Mesenchymal stem cell (in vitro differentiated cells and primary cell): Measurements from ENCODE around the gene ST6GALNAC3.

Source experiments
- DNase-seq: peaks from one replicate; pipeline ENCODE4 v3.0.0-alpha.2; 2013
- H2AFZ ChIP-seq: one replicate; pipeline ENCODE4 v1.6.1; 2013; ENCODE audit warnings: low read depth, mild to moderate bottlenecking, control low read depth, inconsistent platforms, low read length, moderate library complexity
- H2AK5ac ChIP-seq: 2 replicates; pipeline ENCODE4 v1.6.1; 2013; ENCODE audit warnings: low read length, moderate library complexity, mild to moderate bottlenecking, inconsistent platforms; ENCODE audit not compliant: severe bottlenecking
- H2BK120ac ChIP-seq: one replicate; pipeline ENCODE4 v1.6.1; 2013; ENCODE audit warnings: low read depth, mild to moderate bottlenecking, inconsistent platforms, low read length, moderate library complexity
- H2BK12ac ChIP-seq, 2 experiments: one replicate each; pipeline ENCODE4 v1.6.1; 2013; ENCODE audit warnings: inconsistent platforms in 2 of 2, low read length in 2 of 2, mild to moderate bottlenecking in 2 of 2, moderate library complexity in 2 of 2, control low read depth in 1 of 2
- H2BK15ac ChIP-seq: one replicate; pipeline ENCODE4 v1.6.1; 2013; ENCODE audit warnings: mild to moderate bottlenecking, low read depth, inconsistent platforms; ENCODE audit not compliant: poor library complexity, severe bottlenecking
- H2BK5ac ChIP-seq: 2 replicates; pipeline ENCODE4 v1.6.1; 2013; ENCODE audit warnings: low read depth, mild to moderate bottlenecking, low read length, control low read depth, inconsistent platforms; ENCODE audit not compliant: poor library complexity, severe bottlenecking
- H3K14ac ChIP-seq, 2 experiments: one replicate each; pipeline ENCODE4 v1.6.1; 2013; ENCODE audit warnings: inconsistent platforms in 2 of 2, low read length in 2 of 2, control low read depth in 1 of 2, mild to moderate bottlenecking in 1 of 2, moderate library complexity in 1 of 2
- H3K18ac ChIP-seq, 2 experiments: one replicate each; pipeline ENCODE4 v1.6.1; 2013; ENCODE audit warnings: inconsistent platforms in 2 of 2, low read length in 2 of 2, control low read depth in 1 of 2, low read depth in 1 of 2, mild to moderate bottlenecking in 1 of 2
- H3K23ac ChIP-seq, 2 experiments: one replicate each; pipeline ENCODE4 v1.6.1; 2013; ENCODE audit warnings: inconsistent platforms in 2 of 2, low read length in 2 of 2, mild to moderate bottlenecking in 2 of 2, moderate library complexity in 2 of 2, control low read depth in 1 of 2
- H3K27ac ChIP-seq: 2 replicates; pipeline ENCODE4 v1.5.1; 2013; ENCODE audit warnings: mild to moderate bottlenecking, moderate library complexity, low read length, control low read depth, inconsistent platforms; ENCODE audit not compliant: poor library complexity, severe bottlenecking
- H3K27me3 ChIP-seq, 2 experiments: 2 replicates each; pipeline versions ENCODE4 v1.6.1 to v1.7.0; 2013; ENCODE audit warnings: low read length in 2 of 2, mild to moderate bottlenecking in 2 of 2, moderate library complexity in 2 of 2, control low read depth in 1 of 2, inconsistent platforms in 1 of 2; ENCODE audit not compliant: control insufficient read depth in 1 of 2, insufficient read depth in 1 of 2
- H3K36me3 ChIP-seq, 2 experiments: 2 replicates each; pipeline versions ENCODE4 v1.6.1 to v1.7.0; 2013; ENCODE audit warnings: low read length in 2 of 2, control low read depth in 1 of 2, inconsistent platforms in 1 of 2, low read depth in 1 of 2, mild to moderate bottlenecking in 1 of 2; ENCODE audit not compliant: insufficient read depth in 2 of 2, control insufficient read depth in 1 of 2
- H3K4ac ChIP-seq, 2 experiments: one replicate each; pipeline ENCODE4 v1.6.1; 2013; ENCODE audit warnings: inconsistent platforms in 2 of 2, low read length in 2 of 2, mild to moderate bottlenecking in 2 of 2, moderate library complexity in 2 of 2, control low read depth in 1 of 2, low read depth in 1 of 2
- H3K4me1 ChIP-seq: 2 replicates; pipeline ENCODE4 v1.6.1; 2013; ENCODE audit warnings: low read depth, low read length, control low read depth; ENCODE audit not compliant: control insufficient read depth, insufficient read depth
- H3K4me2 ChIP-seq: 2 replicates; pipeline ENCODE4 v1.6.1; 2013; ENCODE audit warnings: low read length, mild to moderate bottlenecking, inconsistent platforms; ENCODE audit not compliant: poor library complexity, severe bottlenecking
- H3K4me3 ChIP-seq, 2 experiments: 2 replicates each; pipeline versions ENCODE4 v1.5.1 to v1.7.0; 2013; ENCODE audit warnings: low read length in 2 of 2, mild to moderate bottlenecking in 2 of 2, control low read depth in 1 of 2, low read depth in 1 of 2; ENCODE audit not compliant: insufficient read depth in 1 of 2
- H3K79me1 ChIP-seq: replicated peaks from 2 replicates; pipeline ENCODE4 v1.6.1; 2013; ENCODE audit warnings: mild to moderate bottlenecking, control low read depth, low read length, inconsistent platforms; ENCODE audit not compliant: poor library complexity, severe bottlenecking
- H3K9ac ChIP-seq: 2 replicates; pipeline ENCODE4 v1.7.0; 2013; ENCODE audit warnings: mild to moderate bottlenecking, low read length, moderate library complexity
- H3K9me3 ChIP-seq: 2 replicates; pipeline ENCODE4 v1.7.0; 2013; ENCODE audit warnings: mild to moderate bottlenecking, low read length; ENCODE audit not compliant: control insufficient read depth
- H4K8ac ChIP-seq: one replicate; pipeline ENCODE4 v1.6.1; 2013; ENCODE audit warnings: inconsistent platforms, mild to moderate bottlenecking, low read length, moderate library complexity
- H4K91ac ChIP-seq: one replicate; pipeline ENCODE4 v1.6.1; 2013; ENCODE audit warnings: mild to moderate bottlenecking, low read length, inconsistent platforms
- WGBS: methylation state at CpG from one replicate; pipeline ENCODE4 v1.1.7; 2013; ENCODE audit warnings: mixed read lengths; 5-methylcytosine and 5-hydroxymethylcytosine counted together

ST6GALNAC3 gene

GRCh38 chr1:76128096-76128495 lies 53.5 kb downstream of the ST6GALNAC3 start:
- no peak overlapping the region for H3K4me2 ChIP-seq
- no peak overlapping the region for H3K4ac ChIP-seq
- peaks cover 2% of the 10 kb centered on the region for H3K4me1 ChIP-seq
- H3K18ac ChIP-seq = no peak overlapping the region
- H2AK5ac ChIP-seq = no peak overlapping the region
- H3K23ac ChIP-seq = no peak overlapping the region
- H3K36me3 ChIP-seq = no peaks in the 10 kb centered on the region
- no peak overlapping the region for H4K8ac ChIP-seq
- WGBS = 90% methylated on average over 5 of the region's 5 CpGs
- no peak overlapping the region for H2BK12ac ChIP-seq
- no peak overlapping the region for H3K9ac ChIP-seq
- no peak overlapping the region for H2BK120ac ChIP-seq
- DNase-seq = no peak
- no peaks in the 10 kb centered on the region for H3K27me3 ChIP-seq
- no peaks in the 10 kb centered on the region for H3K9me3 ChIP-seq
- no peaks in the 10 kb centered on the region for H3K79me1 ChIP-seq
- H3K27ac ChIP-seq = no peak overlapping the region
- no peak overlapping the region for H2BK5ac ChIP-seq
- no peak overlapping the region for H4K91ac ChIP-seq
- no peak overlapping the region for H2BK15ac ChIP-seq
- H3K14ac ChIP-seq = no peak overlapping the region
- H3K4me3 ChIP-seq = no peak overlapping the region
- H2AFZ ChIP-seq = no peak overlapping the region

DNA sequence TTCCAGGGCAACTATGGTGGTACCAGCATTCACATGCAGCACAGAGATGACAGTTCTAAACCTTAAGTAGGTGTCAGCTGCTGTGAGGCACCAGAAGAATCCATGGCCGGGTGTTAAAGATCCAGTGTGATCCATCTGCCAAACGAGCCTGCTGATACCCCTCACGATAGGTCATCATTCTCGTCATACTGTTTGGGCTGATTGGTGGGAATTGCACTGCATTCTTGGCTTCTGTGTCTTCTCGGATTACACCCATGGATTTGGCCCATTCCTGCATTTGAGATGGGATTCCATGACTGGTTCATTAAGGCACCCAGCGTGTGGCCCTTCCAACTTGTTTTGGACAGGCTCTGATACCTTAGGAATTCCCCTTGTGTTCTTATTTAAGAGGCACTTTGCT lies 55.2 kb downstream of the ST6GALNAC3 start:
- H3K4ac ChIP-seq = no peak overlapping the region
- no peak overlapping the region for H2BK15ac ChIP-seq
- no peaks in the 10 kb centered on the region for H3K27me3 ChIP-seq
- H3K79me1 ChIP-seq = no peaks in the 10 kb centered on the region
- H3K4me1 ChIP-seq = no peaks in the 10 kb centered on the region
- no peaks in the 10 kb centered on the region for H3K36me3 ChIP-seq
- no peak overlapping the region for H2BK12ac ChIP-seq
- H4K8ac ChIP-seq = no peak overlapping the region
- no peak overlapping the region for H2BK5ac ChIP-seq
- no peak overlapping the region for H3K18ac ChIP-seq
- no peak overlapping the region for H3K23ac ChIP-seq
- H3K9me3 ChIP-seq = no peaks in the 10 kb centered on the region
- no peak overlapping the region for H2AK5ac ChIP-seq
- WGBS = 85% methylated on average over 6 of the region's 6 CpGs
- H3K14ac ChIP-seq = no peak overlapping the region
- no peak overlapping the region for H3K4me3 ChIP-seq
- H2AFZ ChIP-seq = no peak overlapping the region
- H2BK120ac ChIP-seq = no peak overlapping the region
- H3K27ac ChIP-seq = no peak overlapping the region
- DNase-seq = no peak
- no peak overlapping the region for H4K91ac ChIP-seq
- no peak overlapping the region for H3K4me2 ChIP-seq
- H3K9ac ChIP-seq = no peak overlapping the region

GRCh38 chr1:76130992-76131391 lies 56.4 kb downstream of the ST6GALNAC3 start:
- no peaks in the 10 kb centered on the region for H3K27me3 ChIP-seq
- WGBS = 98% methylated on average over 4 of the region's 4 CpGs

GRCh38 chr1:76133977-76134376 lies 59.4 kb downstream of the ST6GALNAC3 start:
- H2AFZ ChIP-seq = no peak overlapping the region
- H3K36me3 ChIP-seq = no peaks in the 10 kb centered on the region
- H2BK12ac ChIP-seq = no peak overlapping the region
- H2BK120ac ChIP-seq = no peak overlapping the region
- H3K9ac ChIP-seq = no peak overlapping the region
- H3K23ac ChIP-seq = no peak overlapping the region
- H4K8ac ChIP-seq = no peak overlapping the region
- H3K4me3 ChIP-seq = no peak overlapping the region
- no peak overlapping the region for H2AK5ac ChIP-seq
- no peaks in the 10 kb centered on the region for H3K9me3 ChIP-seq
- no peak overlapping the region for H3K27ac ChIP-seq
- no peak overlapping the region for H3K18ac ChIP-seq
- H3K14ac ChIP-seq = no peak overlapping the region
- H3K79me1 ChIP-seq = no peaks in the 10 kb centered on the region
- H3K4me1 ChIP-seq = no peaks in the 10 kb centered on the region
- H4K91ac ChIP-seq = no peak overlapping the region
- H3K27me3 ChIP-seq = peaks cover 0 to 8% of the 10 kb centered on the region in 2 experiments
- no peak for DNase-seq
- no peak overlapping the region for H3K4me2 ChIP-seq
- 90% methylated on average over 2 of the region's 2 CpGs for WGBS
- H3K4ac ChIP-seq = no peak overlapping the region
- H2BK5ac ChIP-seq = no peak overlapping the region
- H2BK15ac ChIP-seq = no peak overlapping the region

More at GRCh38 chr1:76130992-76131391, 56.4 kb downstream of the ST6GALNAC3 start:
- no peak overlapping the region for H2BK5ac ChIP-seq
- no peaks in the 10 kb centered on the region for H3K79me1 ChIP-seq
- no peak overlapping the region for H3K4me2 ChIP-seq
- H2AK5ac ChIP-seq = no peak overlapping the region
- H2BK12ac ChIP-seq = no peak overlapping the region
- no peak overlapping the region for H3K27ac ChIP-seq
- no peak overlapping the region for H4K8ac ChIP-seq
- H3K23ac ChIP-seq = no peak overlapping the region
- H2BK120ac ChIP-seq = no peak overlapping the region
- H3K14ac ChIP-seq = no peak overlapping the region
- no peaks in the 10 kb centered on the region for H3K36me3 ChIP-seq
- no peak overlapping the region for H4K91ac ChIP-seq
- H3K4me3 ChIP-seq = no peak overlapping the region
- H3K4ac ChIP-seq = no peak overlapping the region
- H3K18ac ChIP-seq = no peak overlapping the region
- no peaks in the 10 kb centered on the region for H3K9me3 ChIP-seq
- no peak overlapping the region for H3K9ac ChIP-seq
- no peak for DNase-seq
- H3K4me1 ChIP-seq = no peaks in the 10 kb centered on the region
- H2AFZ ChIP-seq = no peak overlapping the region
- no peak overlapping the region for H2BK15ac ChIP-seq
